GM21360 (cell line): ENCODE data around the gene ERG.

Experiments used
- ATAC-seq: cut with Tn5 transposase; IDR thresholded peaks from one replicate; pipeline ENCODE4 v1.9.1; 2021; ENCODE audit warnings: mild to moderate bottlenecking, moderate library complexity; ENCODE audit not compliant: unreplicated experiment

The ERG gene

GRCh38 chr21:38498057-38498833 lies at the start of gene ERG:
TSS of gene ERG (minus strand) at chr21:38498477. CDS start at chr21:38498380, 97 bp downstream.
- ATAC-seq: no peak

- ATAC-seq: no peak
Measured at GRCh38 chr21:38544661-38545060, 46.4 kb upstream of the ERG start.

- no peak for ATAC-seq
Measured at GRCh38 chr21:38542263-38542662, 44.0 kb upstream of the ERG start.

GRCh38 chr21:38538353-38538752 lies 40.1 kb upstream of the ERG start:
- no peak for ATAC-seq

GRCh38 chr21:38534591-38534990 lies 36.3 kb upstream of the ERG start:
- no peak for ATAC-seq

GRCh38 chr21:38533887-38534286 lies 35.6 kb upstream of the ERG start:
- ATAC-seq: no peak

- ATAC-seq: no peak
Measured at GRCh38 chr21:38531591-38531990, 33.3 kb upstream of the ERG start.

GRCh38 chr21:38531039-38531541 lies 32.8 kb upstream of the ERG start:
- ATAC-seq: no peak

- no peak for ATAC-seq
Measured at GRCh38 chr21:38527737-38528136, 29.5 kb upstream of the ERG start.

GRCh38 chr21:38525454-38525853 lies 27.2 kb upstream of the ERG start:
- ATAC-seq: no peak

GRCh38 chr21:38524168-38525153 lies 26.2 kb upstream of the ERG start:
- no peak for ATAC-seq

- ATAC-seq: no peak
Measured at GRCh38 chr21:38520511-38520910, 22.2 kb upstream of the ERG start.

- no peak for ATAC-seq
Measured at GRCh38 chr21:38511662-38512243, 13.5 kb upstream of the ERG start.

- no peak for ATAC-seq
Measured at GRCh38 chr21:38511198-38511597, 12.9 kb upstream of the ERG start.

- ATAC-seq: no peak
Measured at GRCh38 chr21:38507374-38507942, 9.2 kb upstream of the ERG start.

- ATAC-seq: no peak
Measured at GRCh38 chr21:38506661-38507281, 8.5 kb upstream of the ERG start.

- ATAC-seq: no peak
Measured at GRCh38 chr21:38505654-38506523, 7.6 kb upstream of the ERG start.

- ATAC-seq: no peak
Measured at GRCh38 chr21:38504066-38504465, 5.8 kb upstream of the ERG start.

GRCh38 chr21:38503583-38503982 lies 5.3 kb upstream of the ERG start:
- ATAC-seq: no peak
